HL-60 (cell line): ENCODE measurements around the gene EIF1.

ENCODE experiments used
- DNase-seq, 2 experiments: peaks; one replicate each; pipeline ENCODE4 v3.0.0-alpha.2; 2010 to 2020; ENCODE audit warnings: low read depth in 1 of 2, low spot score in 1 of 2
- H3K27ac ChIP-seq: fragments of 250-450 bp; sonication (Bioruptor Pico); replicated peaks from 2 replicates; pipeline ENCODE4 v1.5.1; 2020; ENCODE audit warnings: mild to moderate bottlenecking, moderate library complexity
- H3K27me3 ChIP-seq: fragments of 250-450 bp; sonication (Bioruptor Pico); 2 replicates; pipeline ENCODE4 v1.5.1; 2021; ENCODE audit warnings: mild to moderate bottlenecking, moderate library complexity; ENCODE audit not compliant: insufficient read depth, poor library complexity, severe bottlenecking
- H3K4me3 ChIP-seq: replicated peaks from 2 replicates; pipeline ENCODE4 v1.5.1; 2011; ENCODE audit warnings: mild to moderate bottlenecking, control low read depth, low read length; ENCODE audit not compliant: insufficient read depth
- GABPA ChIP-seq: IDR thresholded peaks from 2 replicates; pipeline ENCODE4 v1.6.1; 2012; ENCODE audit warnings: low read depth
- POLR2AphosphoS5 ChIP-seq: IDR thresholded peaks from 2 replicates; pipeline ENCODE4 v1.6.1; 2012; ENCODE audit warnings: low read depth
- REST ChIP-seq: IDR thresholded peaks from 2 replicates; pipeline ENCODE4 v1.6.1; 2012; ENCODE audit warnings: low read depth; ENCODE audit not compliant: insufficient replicate concordance
- SPI1 ChIP-seq: IDR thresholded peaks from 2 replicates; pipeline ENCODE4 v1.6.1; 2012; ENCODE audit warnings: low read depth, mild to moderate bottlenecking, borderline replicate concordance
- TF ChIP-seq, protein P1 (sequence below): IDR thresholded peaks from one replicate; pipeline ENCODE4 v1.5.1; 2011; ENCODE audit warnings: low read length, control low read depth, inconsistent platforms; ENCODE audit not compliant: insufficient read depth

EIF1 gene

GRCh38 chr17:41686281-41686680 lies 2.4 kb upstream of the EIF1 start:
- Histone ChIP-seq H3K27ac (no peak overlapping the region), H3K4me3 (no peak overlapping the region), H3K27me3 (no peaks in the 10 kb centered on the region)
- TF ChIP-seq SPI1 (no peak), GABPA (no peak), POLR2AphosphoS5 (no peak), REST (no peak)
- TF ChIP-seq, protein P1, sequence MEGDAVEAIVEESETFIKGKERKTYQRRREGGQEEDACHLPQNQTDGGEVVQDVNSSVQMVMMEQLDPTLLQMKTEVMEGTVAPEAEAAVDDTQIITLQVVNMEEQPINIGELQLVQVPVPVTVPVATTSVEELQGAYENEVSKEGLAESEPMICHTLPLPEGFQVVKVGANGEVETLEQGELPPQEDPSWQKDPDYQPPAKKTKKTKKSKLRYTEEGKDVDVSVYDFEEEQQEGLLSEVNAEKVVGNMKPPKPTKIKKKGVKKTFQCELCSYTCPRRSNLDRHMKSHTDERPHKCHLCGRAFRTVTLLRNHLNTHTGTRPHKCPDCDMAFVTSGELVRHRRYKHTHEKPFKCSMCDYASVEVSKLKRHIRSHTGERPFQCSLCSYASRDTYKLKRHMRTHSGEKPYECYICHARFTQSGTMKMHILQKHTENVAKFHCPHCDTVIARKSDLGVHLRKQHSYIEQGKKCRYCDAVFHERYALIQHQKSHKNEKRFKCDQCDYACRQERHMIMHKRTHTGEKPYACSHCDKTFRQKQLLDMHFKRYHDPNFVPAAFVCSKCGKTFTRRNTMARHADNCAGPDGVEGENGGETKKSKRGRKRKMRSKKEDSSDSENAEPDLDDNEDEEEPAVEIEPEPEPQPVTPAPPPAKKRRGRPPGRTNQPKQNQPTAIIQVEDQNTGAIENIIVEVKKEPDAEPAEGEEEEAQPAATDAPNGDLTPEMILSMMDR = no peak
- no peak for DNase-seq

GRCh38 chr17:41687828-41688640 lies 651 bp upstream of the EIF1 start:
- peak in 1 of 2 experiments; percentile 69 for DNase-seq
- Histone ChIP-seq H3K27me3 (no peaks in the 10 kb centered on the region), H3K4me3 (peak overlapping the region; percentile 46), H3K27ac (peak overlapping the region; percentile 59)
- TF ChIP-seq, protein P1 = no peak
- TF ChIP-seq POLR2AphosphoS5 (no peak), GABPA (no peak), REST (no peak), SPI1 (no peak)

DNA sequence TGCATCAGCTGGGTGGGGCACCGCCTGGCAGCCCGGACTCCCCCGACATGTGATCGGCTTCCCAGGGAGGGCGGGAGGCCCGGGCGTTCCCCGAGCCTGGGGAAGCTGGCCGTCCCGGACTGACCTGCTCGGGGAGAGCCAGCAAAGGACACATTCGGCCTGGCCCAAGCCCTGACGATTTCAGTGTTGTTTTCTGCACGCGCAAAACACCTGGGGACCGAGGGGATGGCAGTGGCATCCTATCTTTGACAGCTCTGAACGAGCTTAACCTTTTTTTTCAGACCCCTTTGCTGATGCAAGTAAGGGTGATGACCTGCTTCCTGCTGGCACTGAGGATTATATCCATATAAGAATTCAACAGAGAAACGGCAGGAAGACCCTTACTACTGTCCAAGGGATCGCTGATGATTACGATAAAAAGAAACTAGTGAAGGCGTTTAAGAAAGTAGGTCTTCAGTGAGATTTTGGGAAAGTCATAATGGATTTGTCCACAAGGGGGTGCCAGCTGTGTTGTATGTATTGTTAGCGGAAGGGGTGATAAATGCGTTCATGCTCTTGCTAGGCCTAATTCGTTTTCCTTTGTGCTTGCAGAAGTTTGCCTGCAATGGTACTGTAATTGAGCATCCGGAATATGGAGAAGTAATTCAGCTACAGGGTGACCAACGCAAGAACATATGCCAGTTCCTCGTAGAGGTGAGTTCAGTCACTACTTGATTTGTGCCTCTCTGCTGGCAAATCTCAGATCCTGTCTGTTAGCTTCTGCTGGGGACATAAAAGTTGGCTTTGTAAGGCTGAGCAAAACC lies 1.0 kb downstream of the EIF1 start:
- peak in 1 of 2 experiments; percentile 66 for DNase-seq
- peak overlapping the region; percentile 99 for H3K27ac ChIP-seq
- H3K4me3 ChIP-seq = peak overlapping the region; percentile 97
- TF ChIP-seq POLR2AphosphoS5 (peak; percentile 11; the same call in 1 of the 2 replicates), SPI1 (no peak), REST (no peak), GABPA (no peak)
- TF ChIP-seq, protein P1 = peak; percentile 30
- no peaks in the 10 kb centered on the region for H3K27me3 ChIP-seq
